SK-N-SH (cell line): ENCODE results near the gene FOXF1. TPM values are rescaled to one million over a fixed set of nuclear protein-coding genes. Genes with fewer than 3 reads are reported as not detected.

ENCODE experiments used
- CTCF ChIA-PET: fragments of 300-600, 350-600 bp; formaldehyde crosslinking; extraction: SDS; loops from one replicate; lab custom pipeline; 2021; lab: Yijun Ruan, JAX
- POLR2A ChIA-PET: fragments of 350-600 bp; sonication (Branson Sonifier 250); formaldehyde crosslinking; extraction: SDS; loops from one replicate; lab custom pipeline; 2020; ENCODE audit warnings: antibody characterized with exemption, inconsistent platforms; lab: Yijun Ruan, JAX
- DNase-seq: peaks from one replicate; pipeline ENCODE4 v3.0.0; 2012
- H2AFZ ChIP-seq: fragments of 200-600 bp; sonication (generic); 2 replicates; pipeline ENCODE4 v1.8.1; 2016; ENCODE audit warnings: antibody characterized with exemption, mild to moderate bottlenecking, low read depth
- H3F3A ChIP-seq: fragments of 200-600 bp; sonication (generic); replicated peaks from 2 replicates; pipeline ENCODE3; 2016; ENCODE audit warnings: antibody characterized with exemption, mild to moderate bottlenecking; ENCODE audit not compliant: insufficient read depth
- H3K27ac ChIP-seq, 2 experiments: fragments of 200-500 bp in 1 of 2; fragments of 200-600 bp in 1 of 2; sonication (Bioruptor generic) in 1 of 2; sonication (generic), shearing (Covaris generic) in 1 of 2; 2 replicates each; pipeline versions ENCODE4 v1.5.1 to v1.6.1; 2014 to 2016; ENCODE audit warnings: low read depth in 2 of 2, inconsistent platforms in 1 of 2, low read length in 1 of 2, mild to moderate bottlenecking in 1 of 2, mixed read lengths in 1 of 2
- H3K27me3 ChIP-seq: fragments of 200-600 bp; sonication (generic), shearing (Covaris generic); 2 replicates; pipeline ENCODE4 v1.6.1; 2016; ENCODE audit warnings: mixed run types; ENCODE audit not compliant: insufficient read depth
- H3K36me3 ChIP-seq, 2 experiments: fragments of 200-500 bp in 1 of 2; fragments of 200-600 bp in 1 of 2; sonication (Bioruptor generic) in 1 of 2; sonication (generic) in 1 of 2; replicated peaks in 1 of 2; 2 replicates each; pipeline versions ENCODE3 to v1.5.1; 2014 to 2016; ENCODE audit warnings: low read length in 1 of 2, mild to moderate bottlenecking in 1 of 2; ENCODE audit not compliant: insufficient read depth in 2 of 2, control insufficient read depth in 1 of 2
- H3K4me1 ChIP-seq, 2 experiments: fragments of 200-500 bp in 1 of 2; fragments of 200-600 bp in 1 of 2; sonication (Bioruptor generic) in 1 of 2; sonication (generic), shearing (Covaris generic) in 1 of 2; 2 replicates each; pipeline versions ENCODE4 v1.5.1 to v1.6.1; 2014 to 2016; ENCODE audit warnings: low read depth in 1 of 2, low read length in 1 of 2, mixed run types in 1 of 2; ENCODE audit not compliant: insufficient read depth in 2 of 2, control insufficient read depth in 1 of 2
- H3K4me2 ChIP-seq: fragments of 200-600 bp; sonication (generic), shearing (Covaris generic); 2 replicates; pipeline ENCODE4 v1.6.1; 2017; ENCODE audit warnings: mixed run types
- H3K4me3 ChIP-seq, 2 experiments: fragments of 200-500 bp in 1 of 2; fragments of 200-600 bp in 1 of 2; sonication (Bioruptor generic) in 1 of 2; sonication (generic), shearing (Covaris generic) in 1 of 2; 2 replicates each; pipeline versions ENCODE4 v1.5.1 to v1.8.1; 2014 to 2016; ENCODE audit warnings: low read depth in 2 of 2, inconsistent platforms in 1 of 2, low read length in 1 of 2, mild to moderate bottlenecking in 1 of 2, mixed read lengths in 1 of 2, moderate library complexity in 1 of 2
- H3K79me2 ChIP-seq: fragments of 200-600 bp; sonication (generic); 2 replicates; pipeline ENCODE4 v1.8.1; 2017; ENCODE audit warnings: mild to moderate bottlenecking; ENCODE audit not compliant: insufficient read depth
- H3K9ac ChIP-seq: fragments of 200-600 bp; sonication (generic); 2 replicates; pipeline ENCODE4 v1.6.1; 2017; ENCODE audit warnings: mixed run types
- H3K9me2 ChIP-seq: fragments of 200-600 bp; sonication (generic); 2 replicates; pipeline ENCODE4 v1.6.1; 2017; ENCODE audit warnings: mixed run types
- H3K9me3 ChIP-seq: fragments of 200-600 bp; sonication (generic); 2 replicates; pipeline ENCODE4 v1.6.1; 2017; ENCODE audit warnings: mixed run types, mild to moderate bottlenecking, moderate library complexity
- H4K20me1 ChIP-seq: fragments of 200-600 bp; sonication (generic); 2 replicates; pipeline ENCODE4 v1.6.1; 2017; ENCODE audit warnings: mild to moderate bottlenecking, mixed run types; ENCODE audit not compliant: insufficient read depth
- CTCF ChIP-seq: fragments of 200-600 bp; sonication (generic); IDR thresholded peaks from 2 replicates; pipeline ENCODE4 v1.6.1; 2017; ENCODE audit warnings: antibody characterized with exemption, mild to moderate bottlenecking, moderate library complexity
- EP300 ChIP-seq, 2 experiments: IDR thresholded peaks; 2 replicates each; pipeline versions ENCODE4 v1.4.0 to v1.6.1; 2012; ENCODE audit warnings: borderline replicate concordance in 1 of 2, low read depth in 1 of 2, low read length in 1 of 2
- GABPA ChIP-seq: IDR thresholded peaks from 2 replicates; pipeline ENCODE4 v1.4.0; 2012; ENCODE audit warnings: low read depth, mild to moderate bottlenecking
- MXI1 ChIP-seq: IDR thresholded peaks from 2 replicates; pipeline ENCODE4 v1.6.1; 2012; ENCODE audit warnings: mild to moderate bottlenecking, low read depth, low read length, improper control_type of control experiment
- NFIC ChIP-seq: IDR thresholded peaks from 2 replicates; pipeline ENCODE4 v1.4.0; 2012; ENCODE audit warnings: borderline replicate concordance
- NRF1 ChIP-seq: IDR thresholded peaks from 2 replicates; pipeline ENCODE4 v1.6.1; 2012; ENCODE audit warnings: low read depth, mild to moderate bottlenecking, low read length
- POLR2AphosphoS5 ChIP-seq: IDR thresholded peaks from 2 replicates; pipeline ENCODE4 v1.6.1; 2012; ENCODE audit warnings: low read depth, low read length
- RAD21 ChIP-seq: IDR thresholded peaks from 2 replicates; pipeline ENCODE4 v1.6.1; 2012; ENCODE audit warnings: mild to moderate bottlenecking, low read length
- RXRA ChIP-seq: IDR thresholded peaks from 2 replicates; pipeline ENCODE4 v1.4.0; 2012; ENCODE audit warnings: low read depth, mild to moderate bottlenecking, borderline replicate concordance
- SIN3A ChIP-seq: IDR thresholded peaks from 2 replicates; pipeline ENCODE4 v1.6.1; 2012; ENCODE audit warnings: low read depth, mild to moderate bottlenecking, low read length, moderate library complexity, borderline replicate concordance
- SMC3 ChIP-seq: IDR thresholded peaks from 2 replicates; pipeline ENCODE4 v1.6.1; 2012; ENCODE audit warnings: low read depth, low read length, improper control_type of control experiment
- TAF1 ChIP-seq: IDR thresholded peaks from 2 replicates; pipeline ENCODE4 v1.6.1; 2012; ENCODE audit warnings: low read depth, mild to moderate bottlenecking, low read length, moderate library complexity, borderline replicate concordance
- USF1 ChIP-seq: IDR thresholded peaks from 2 replicates; pipeline ENCODE4 v1.4.0; 2012; ENCODE audit warnings: low read depth, borderline replicate concordance
- WGBS: methylation state at CpG from one replicate; pipeline ENCODE4 v1.1.6; 2017; ENCODE audit warnings: low lambda C conversion rate; 5-methylcytosine and 5-hydroxymethylcytosine counted together
- polyA plus RNA-seq, 3 experiments: library from polyadenylated mRNA; depleted of rRNA; stranded (reverse); fragments of >200 nt; gene quantifications; 2 replicates each; pipeline ENCODE4 v1.2.3, GENCODE V29; 2012
- TF ChIP-seq, protein P1 (sequence below): IDR thresholded peaks from 2 replicates; pipeline ENCODE4; 2012
- TF ChIP-seq, protein P2 (sequence below): IDR thresholded peaks from 2 replicates; pipeline ENCODE4 v1.4.0; 2012; ENCODE audit warnings: low read depth

FOXF1 gene
- polyA plus RNA-seq, 1 of the 3 experiments (the other 2 are of a cell fraction), result 0.02 TPM

GRCh38 chr16:86517033-86517432 is 6.7 kb downstream of the FOXF1 start:
- CTCF ChIA-PET, result interaction anchor here (1.0 to 10.0 kb wide), 34 partner anchors 9 to 701 kb away, joined by 3 to 178 read pairs (median 4); no protein-coding TSS in a partner anchor
- no peak for DNase-seq
- H3K4me1 ChIP-seq, result no peaks in the 10 kb centered on the region
- TF ChIP-seq, protein P1, sequence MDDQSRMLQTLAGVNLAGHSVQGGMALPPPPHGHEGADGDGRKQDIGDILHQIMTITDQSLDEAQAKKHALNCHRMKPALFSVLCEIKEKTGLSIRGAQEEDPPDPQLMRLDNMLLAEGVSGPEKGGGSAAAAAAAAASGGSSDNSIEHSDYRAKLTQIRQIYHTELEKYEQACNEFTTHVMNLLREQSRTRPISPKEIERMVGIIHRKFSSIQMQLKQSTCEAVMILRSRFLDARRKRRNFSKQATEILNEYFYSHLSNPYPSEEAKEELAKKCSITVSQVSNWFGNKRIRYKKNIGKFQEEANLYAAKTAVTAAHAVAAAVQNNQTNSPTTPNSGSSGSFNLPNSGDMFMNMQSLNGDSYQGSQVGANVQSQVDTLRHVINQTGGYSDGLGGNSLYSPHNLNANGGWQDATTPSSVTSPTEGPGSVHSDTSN, result no peak
- no peak for TF ChIP-seq RAD21
- no peak for TF ChIP-seq TAF1
- no peak for TF ChIP-seq NFIC
- no peak for TF ChIP-seq GABPA
- TF ChIP-seq NRF1, result no peak
- TF ChIP-seq CTCF, result no peak
- TF ChIP-seq RXRA, result no peak
- TF ChIP-seq EP300 (IDR thresholded peaks at IDR 0.05; ENCODE audit: borderline replicate concordance in 1 of 2, low read depth in 1 of 2, low read length in 1 of 2), result no peak
- TF ChIP-seq SMC3, result no peak
- TF ChIP-seq, all 33 proteins: peak for 0
- Histone ChIP-seq H2AFZ (no peak overlapping the region), H3K9me2 (no peaks in the 10 kb centered on the region), H4K20me1 (0 out of 2 replicates have a peak, but pooled peaks cover 3% of the 10 kb centered on the region), H3K4me3 (no peak overlapping the region), H3F3A (no peaks in the 10 kb centered on the region), H3K36me3 (no peaks in the 10 kb centered on the region), H3K9ac (no peak overlapping the region), H3K27ac (no peak overlapping the region), H3K79me2 (no peaks in the 10 kb centered on the region), H3K4me2 (no peak overlapping the region), H3K27me3 (peaks cover 80% of the 10 kb centered on the region), H3K9me3 (no peaks in the 10 kb centered on the region)
- POLR2A ChIA-PET, result no interaction called here
- WGBS, result 37% methylated on average over 6 of the region's 9 CpGs

DNA sequence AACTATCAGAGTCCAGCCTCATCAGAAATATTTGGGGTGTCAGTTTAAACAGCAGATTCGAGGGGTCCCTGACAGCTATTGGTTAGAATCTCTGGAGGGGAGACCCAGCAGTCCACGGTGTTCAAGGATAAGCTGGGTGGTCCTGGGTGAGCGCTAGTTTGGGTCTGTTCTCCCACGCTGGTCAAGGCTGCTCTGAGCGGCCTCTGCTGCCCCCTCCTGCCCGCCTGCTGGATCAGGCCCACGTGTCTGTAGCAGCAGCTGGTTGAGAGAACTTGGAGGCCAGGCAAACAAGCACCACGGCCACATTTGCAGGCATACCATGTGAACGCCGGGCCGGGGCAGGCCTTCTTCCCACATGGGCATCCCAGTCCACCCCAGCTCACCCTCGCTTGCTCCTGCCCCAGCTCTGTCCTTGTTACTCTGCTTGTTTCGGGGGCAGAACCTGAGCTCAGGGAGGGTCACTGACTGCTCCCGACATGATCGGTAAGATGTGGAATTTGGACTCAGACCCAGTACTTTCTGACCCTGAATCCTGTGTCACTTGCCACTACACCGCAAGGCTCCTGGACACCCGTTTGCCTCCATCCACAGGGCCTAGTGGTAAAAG is 7.4 kb downstream of the FOXF1 start:
- ChIA-PET POLR2A (no interaction called here), CTCF (interaction anchor here (0.6 to 10.0 kb wide), 59 partner anchors 9 to 702 kb away, joined by 3 to 178 read pairs (median 3); no protein-coding TSS in a partner anchor)
- DNase-seq, result peak; percentile 81
- Histone ChIP-seq H3K4me2 (no peak overlapping the region), H3F3A (no peaks in the 10 kb centered on the region), H3K27me3 (peaks cover 80% of the 10 kb centered on the region), H4K20me1 (0 out of 2 replicates have a peak, but pooled peaks cover 3% of the 10 kb centered on the region), H3K9ac (no peak overlapping the region), H3K4me1 (no peaks in the 10 kb centered on the region), H3K9me3 (no peaks in the 10 kb centered on the region), H3K9me2 (no peaks in the 10 kb centered on the region), H3K79me2 (no peaks in the 10 kb centered on the region), H3K36me3 (no peaks in the 10 kb centered on the region), H3K27ac (no peak overlapping the region), H2AFZ (no peak overlapping the region), H3K4me3 (no peak overlapping the region)
- 3% methylated on average over 6 of the region's 17 CpGs for WGBS
- TF ChIP-seq NFIC (no peak), CTCF (peak; percentile 91), SMC3 (peak; percentile 77), USF1 (peak; percentile 61; the same call in 1 of the 2 replicates), SIN3A (no peak), EP300 (IDR thresholded peaks at IDR 0.05; ENCODE audit: borderline replicate concordance in 1 of 2, low read depth in 1 of 2, low read length in 1 of 2) (no peak), POLR2AphosphoS5 (no peak), RAD21 (peak; percentile 88), MXI1 (0 out of 2 replicates have a peak, but pooled peaks have one; percentile 35)
- TF ChIP-seq, protein P2, sequence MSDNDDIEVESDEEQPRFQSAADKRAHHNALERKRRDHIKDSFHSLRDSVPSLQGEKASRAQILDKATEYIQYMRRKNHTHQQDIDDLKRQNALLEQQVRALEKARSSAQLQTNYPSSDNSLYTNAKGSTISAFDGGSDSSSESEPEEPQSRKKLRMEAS, result peak; percentile 87
